Measurements from ENCODE around the gene RABGAP1L. TPM values are rescaled to one million over a fixed set of nuclear protein-coding genes. Genes with fewer than 3 reads are reported as not detected.

Gene RABGAP1L
- total RNA-seq, result 10 to 100 TPM; 42.4 to 74.5 (median 49.1) TPM

- Histone ChIP-seq H3K4me3 (peak within 1 kb of the TSS; percentile 86 to 98 (median 94)), H3K27ac (peak within 1 kb of the TSS; percentile 80 to 96 (median 92)), H3K4me1 (peaks cover 0 to 28% (median 0%) of the 10 kb centered on the region in 4 donors), H3K27me3 (no peaks in the 10 kb centered on the region), H3K9me3 (no peaks in the 10 kb centered on the region), H3K36me3 (no peaks in the 10 kb centered on the region)
- TF ChIP-seq CTCF (IDR thresholded peaks at IDR 0.05) (no peak), POLR2A (IDR thresholded peaks at IDR 0.05) (peak; percentile 70 to 81), EP300 (IDR thresholded peaks at IDR 0.05) (peak; percentile 14 to 98)
- DNase-seq (ENCODE audit: low spot score in 2 of 2), result peak; percentile 86 to 87
- WGBS, 2 donors, result 0% methylated on average over 34 to 51 of the region's 98 CpGs
Measured at GRCh38 chr1:174159252-174160108, at the start of gene RABGAP1L. Gene RABGAP1L (plus strand): TSS chr1:174159520.

DNA sequence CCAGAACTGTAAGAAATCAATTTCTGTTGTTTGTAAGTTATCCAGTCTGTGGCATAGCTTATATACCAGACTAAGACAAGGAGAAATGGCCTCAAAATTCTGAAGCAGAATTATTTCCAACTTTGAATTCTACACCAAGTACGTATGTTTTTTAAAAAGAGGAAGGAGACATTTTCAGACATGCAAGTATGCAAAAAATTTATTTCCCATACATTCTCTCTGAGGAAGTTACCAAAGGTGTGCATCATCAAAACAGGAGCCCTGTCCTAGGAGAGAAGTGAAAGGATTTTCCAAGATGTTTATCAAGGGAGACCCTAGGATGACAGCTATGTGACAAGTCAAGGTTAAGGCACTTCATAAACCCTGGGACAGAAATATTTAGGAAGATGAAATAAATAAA is 49.3 kb upstream of the RABGAP1L start:
- Histone ChIP-seq H3K9me3 (no peaks in the 10 kb centered on the region), H3K36me3 (no peaks in the 10 kb centered on the region), H3K27ac (no peak overlapping the region), H3K4me3 (no peak overlapping the region), H3K4me1 (no peaks in the 10 kb centered on the region), H3K27me3 (no peaks in the 10 kb centered on the region)
- TF ChIP-seq POLR2A (IDR thresholded peaks at IDR 0.05) (no peak), CTCF (IDR thresholded peaks at IDR 0.05) (no peak), EP300 (IDR thresholded peaks at IDR 0.05) (no peak)
- no peak for DNase-seq (ENCODE audit: low spot score in 2 of 2)
- WGBS, 2 donors, result 79 to 84% methylated on average over 1 of the region's 1 CpG

- no peaks in the 10 kb centered on the region for H3K36me3 ChIP-seq
- no peak overlapping the region for H3K4me3 ChIP-seq
- 19 to 21% methylated on average over 5 of the region's 5 CpGs for WGBS, 2 donors
- TF ChIP-seq POLR2A (IDR thresholded peaks at IDR 0.05), result no peak
- no peak for TF ChIP-seq EP300 (IDR thresholded peaks at IDR 0.05)
- TF ChIP-seq CTCF (IDR thresholded peaks at IDR 0.05), result no peak
- no peaks in the 10 kb centered on the region for H3K27me3 ChIP-seq
- DNase-seq (ENCODE audit: low spot score in 2 of 2), result no peak
- H3K9me3 ChIP-seq, result no peaks in the 10 kb centered on the region
- no peak overlapping the region for H3K27ac ChIP-seq
- H3K4me1 ChIP-seq, result no peaks in the 10 kb centered on the region
Measured at GRCh38 chr1:174112489-174113162, 46.7 kb upstream of the RABGAP1L start.

DNA sequence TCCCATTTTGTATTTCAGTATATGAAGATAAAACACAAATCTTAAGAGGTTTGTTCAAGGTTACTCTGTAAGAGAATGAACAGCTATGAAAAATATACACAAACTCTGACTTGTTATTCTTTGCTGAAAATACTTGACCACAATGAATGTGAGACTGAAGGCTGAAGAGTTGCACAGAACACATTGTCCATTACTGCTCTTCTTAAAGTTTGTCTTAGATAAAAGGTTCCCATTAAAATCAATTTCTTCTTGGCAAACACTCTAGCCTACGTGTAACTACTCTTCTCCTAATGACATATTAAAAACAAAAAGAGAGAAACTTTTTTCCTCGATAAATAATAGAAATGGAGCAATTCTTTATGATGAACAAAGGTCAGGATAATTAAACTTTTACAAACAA is 45.2 kb upstream of the RABGAP1L start:
- Histone ChIP-seq H3K9me3 (no peaks in the 10 kb centered on the region), H3K4me1 (no peaks in the 10 kb centered on the region), H3K36me3 (no peaks in the 10 kb centered on the region), H3K27ac (no peak overlapping the region), H3K27me3 (no peaks in the 10 kb centered on the region), H3K4me3 (no peak overlapping the region)
- no peak for DNase-seq (ENCODE audit: low spot score in 2 of 2)
- WGBS, 2 donors, result 36 to 44% methylated on average over 2 of the region's 2 CpGs
- TF ChIP-seq POLR2A (IDR thresholded peaks at IDR 0.05) (no peak), EP300 (IDR thresholded peaks at IDR 0.05) (no peak), CTCF (IDR thresholded peaks at IDR 0.05) (no peak)
